BE2C (cell line): Measurements from ENCODE around the gene PPM1L.

ENCODE experiments used
- DNase-seq: peaks from one replicate; pipeline ENCODE4 v3.0.0-alpha.2; 2020
- H3K27me3 ChIP-seq: fragments of 250-450 bp; sonication (Bioruptor Pico); 2 replicates; pipeline ENCODE4 v1.5.1; 2020; ENCODE audit warnings: mild to moderate bottlenecking
- H3K36me3 ChIP-seq: fragments of 250-450 bp; sonication (Bioruptor Pico); 2 replicates; pipeline ENCODE4 v1.5.1; 2020; ENCODE audit warnings: mild to moderate bottlenecking
- H3K4me1 ChIP-seq: fragments of 250-450 bp; sonication (Bioruptor Pico); 2 replicates; pipeline ENCODE4 v1.5.1; 2020
- H3K4me3 ChIP-seq: 2 replicates; pipeline ENCODE4 v1.5.1; 2011; ENCODE audit warnings: low read depth, low read length
- H3K9me3 ChIP-seq: fragments of 250-450 bp; sonication (Bioruptor Pico); 2 replicates; pipeline ENCODE4 v1.5.1; 2020
- CTCF ChIP-seq: IDR thresholded peaks from 2 replicates; pipeline ENCODE4 v1.5.1; 2012; ENCODE audit warnings: mild to moderate bottlenecking, low read depth, low read length

The PPM1L gene

GRCh38 chr3:161054860-161055604 is 299.0 kb downstream of the PPM1L start:
- H3K4me3 ChIP-seq = no peak overlapping the region
- peak; percentile 21 for DNase-seq
- H3K9me3 ChIP-seq = no peaks in the 10 kb centered on the region
- no peak for TF ChIP-seq CTCF
- H3K4me1 ChIP-seq = peaks cover 6% of the 10 kb centered on the region
- no peaks in the 10 kb centered on the region for H3K36me3 ChIP-seq
- H3K27me3 ChIP-seq = no peaks in the 10 kb centered on the region

GRCh38 chr3:161064413-161064812 is 308.4 kb downstream of the PPM1L start:
- no peak for TF ChIP-seq CTCF
- no peaks in the 10 kb centered on the region for H3K9me3 ChIP-seq
- H3K36me3 ChIP-seq = no peaks in the 10 kb centered on the region
- no peaks in the 10 kb centered on the region for H3K27me3 ChIP-seq
- H3K4me3 ChIP-seq = no peak overlapping the region
- H3K4me1 ChIP-seq = peaks cover 2% of the 10 kb centered on the region; the same call in 1 of the 2 replicates
- no peak for DNase-seq

GRCh38 chr3:161066930-161067329 is 310.9 kb downstream of the PPM1L start:
- peaks cover 10% of the 10 kb centered on the region for H3K4me1 ChIP-seq
- no peaks in the 10 kb centered on the region for H3K9me3 ChIP-seq
- no peaks in the 10 kb centered on the region for H3K36me3 ChIP-seq
- H3K4me3 ChIP-seq = no peak overlapping the region
- DNase-seq = no peak
- no peak for TF ChIP-seq CTCF
- no peaks in the 10 kb centered on the region for H3K27me3 ChIP-seq

GRCh38 chr3:161067335-161067734 is 311.3 kb downstream of the PPM1L start:
- no peak overlapping the region for H3K4me3 ChIP-seq
- no peak for TF ChIP-seq CTCF

GRCh38 chr3:161069511-161070251 is 313.6 kb downstream of the PPM1L start:
- Histone ChIP-seq H3K27me3 (no peaks in the 10 kb centered on the region), H3K4me3 (no peak overlapping the region), H3K9me3 (no peaks in the 10 kb centered on the region), H3K4me1 (peaks cover 10% of the 10 kb centered on the region), H3K36me3 (no peaks in the 10 kb centered on the region)
- DNase-seq = no peak
- TF ChIP-seq CTCF = no peak

More at GRCh38 chr3:161067335-161067734, 311.3 kb downstream of the PPM1L start:
- no peaks in the 10 kb centered on the region for H3K27me3 ChIP-seq
- H3K36me3 ChIP-seq = no peaks in the 10 kb centered on the region
- DNase-seq = no peak
- H3K9me3 ChIP-seq = no peaks in the 10 kb centered on the region
- H3K4me1 ChIP-seq = peaks cover 10% of the 10 kb centered on the region
